H9 (cell line): ENCODE results near the gene CA11. TPM values are rescaled to one million over a fixed set of nuclear protein-coding genes. Genes with fewer than 3 reads are reported as not detected.

ENCODE experiments used
- DNase-seq: peaks from one replicate; pipeline ENCODE4 v3.0.0-alpha.2; 2017
- H2AFZ ChIP-seq: one replicate; pipeline ENCODE4 v1.6.1; 2013; ENCODE audit warnings: mild to moderate bottlenecking, low read length, control low read depth, moderate library complexity
- H2AK5ac ChIP-seq: 2 replicates; pipeline ENCODE4 v1.6.1; 2013; ENCODE audit warnings: low read length, control low read depth, mixed read lengths; ENCODE audit not compliant: insufficient read length
- H2BK120ac ChIP-seq: one replicate; pipeline ENCODE4 v1.6.1; 2013; ENCODE audit warnings: low read depth, mild to moderate bottlenecking, low read length, control low read depth, inconsistent platforms; ENCODE audit not compliant: poor library complexity, severe bottlenecking
- H2BK12ac ChIP-seq: 2 replicates; pipeline ENCODE4 v1.6.1; 2013; ENCODE audit warnings: low read length, control low read depth, mixed read lengths, low read depth; ENCODE audit not compliant: insufficient read length
- H2BK15ac ChIP-seq: 2 replicates; pipeline ENCODE4 v1.6.1; 2013; ENCODE audit warnings: low read depth, low read length, control low read depth
- H2BK20ac ChIP-seq: one replicate; pipeline ENCODE4 v1.6.1; 2013; ENCODE audit warnings: low read depth, mild to moderate bottlenecking, low read length, control low read depth, inconsistent platforms; ENCODE audit not compliant: poor library complexity, severe bottlenecking
- H2BK5ac ChIP-seq: 2 replicates; pipeline ENCODE4 v1.6.1; 2013; ENCODE audit warnings: low read length, control low read depth, mixed read lengths; ENCODE audit not compliant: insufficient read length
- H3K14ac ChIP-seq: 2 replicates; pipeline ENCODE4 v1.6.1; 2013; ENCODE audit warnings: low read length, control low read depth; ENCODE audit not compliant: insufficient read depth
- H3K18ac ChIP-seq: 2 replicates; pipeline ENCODE4 v1.6.1; 2013; ENCODE audit warnings: low read depth, mild to moderate bottlenecking, mixed read lengths, low read length, control low read depth; ENCODE audit not compliant: insufficient read length
- H3K23ac ChIP-seq: 2 replicates; pipeline ENCODE4 v1.6.1; 2013; ENCODE audit warnings: low read length, control low read depth, mixed read lengths, low read depth; ENCODE audit not compliant: insufficient read length
- H3K23me2 ChIP-seq: 2 replicates; pipeline ENCODE4 v1.6.1; 2013; ENCODE audit warnings: low read depth, mild to moderate bottlenecking, mixed read lengths, low read length, control low read depth; ENCODE audit not compliant: insufficient read length, poor library complexity, severe bottlenecking
- H3K27ac ChIP-seq: 2 replicates; pipeline ENCODE4 v1.5.1; 2013; ENCODE audit warnings: low read length, control low read depth, mixed read lengths, low read depth; ENCODE audit not compliant: insufficient read length
- H3K27me3 ChIP-seq: 2 replicates; pipeline ENCODE4 v1.6.1; 2013; ENCODE audit warnings: low read length, control low read depth, inconsistent platforms; ENCODE audit not compliant: insufficient read depth
- H3K4ac ChIP-seq: 2 replicates; pipeline ENCODE4 v1.6.1; 2013; ENCODE audit warnings: low read depth, mild to moderate bottlenecking, control low read depth, inconsistent platforms, low read length, moderate library complexity
- H3K4me1 ChIP-seq: 2 replicates; pipeline ENCODE4 v1.6.1; 2013; ENCODE audit warnings: low read length, control low read depth, inconsistent platforms; ENCODE audit not compliant: insufficient read depth
- H3K4me2 ChIP-seq: 2 replicates; pipeline ENCODE4 v1.6.1; 2013; ENCODE audit warnings: low read length, control low read depth, mixed read lengths; ENCODE audit not compliant: insufficient read length, insufficient read depth
- H3K56ac ChIP-seq: 2 replicates; pipeline ENCODE4 v1.6.1; 2013; ENCODE audit warnings: low read depth, mild to moderate bottlenecking, mixed read lengths, low read length, control low read depth; ENCODE audit not compliant: insufficient read length
- H3K79me1 ChIP-seq: 2 replicates; pipeline ENCODE4 v1.6.1; 2013; ENCODE audit warnings: low read depth, mild to moderate bottlenecking, moderate library complexity, low read length, control low read depth, inconsistent platforms; ENCODE audit not compliant: insufficient read depth, poor library complexity, severe bottlenecking
- H3K79me2 ChIP-seq: 2 replicates; pipeline ENCODE4 v1.6.1; 2013; ENCODE audit warnings: low read length, control low read depth, inconsistent platforms; ENCODE audit not compliant: insufficient read depth
- H3K9ac ChIP-seq: 2 replicates; pipeline ENCODE4 v1.6.1; 2013; ENCODE audit warnings: low read length, control low read depth, mixed read lengths; ENCODE audit not compliant: insufficient read length; ENCODE audit errors: extremely low read depth
- H3K9me3 ChIP-seq: one replicate; pipeline ENCODE4 v1.6.1; 2013; ENCODE audit warnings: low read depth, low read length, inconsistent platforms; ENCODE audit not compliant: control insufficient read depth
- H3T11ph ChIP-seq: one replicate; pipeline ENCODE4 v1.6.1; 2013; ENCODE audit warnings: mild to moderate bottlenecking, low read length, control low read depth, inconsistent platforms
- H4K20me1 ChIP-seq: one replicate; pipeline ENCODE4 v1.6.1; 2013; ENCODE audit not compliant: control insufficient read depth, insufficient read length, insufficient read depth
- H4K5ac ChIP-seq: 2 replicates; pipeline ENCODE4 v1.6.1; 2013; ENCODE audit warnings: low read depth, mild to moderate bottlenecking, mixed read lengths, low read length, control low read depth; ENCODE audit not compliant: insufficient read length
- H4K8ac ChIP-seq: replicated peaks from 2 replicates; pipeline ENCODE4 v1.6.1; 2013; ENCODE audit warnings: low read length, control low read depth, mixed read lengths, low read depth; ENCODE audit not compliant: insufficient read length
- H4K91ac ChIP-seq: 2 replicates; pipeline ENCODE4 v1.6.1; 2013; ENCODE audit warnings: low read depth, mild to moderate bottlenecking, moderate library complexity, mixed read lengths, low read length, control low read depth; ENCODE audit not compliant: insufficient read length
- H3K27ac Mint-ChIP-seq, 3 experiments: 2 replicates in 2 of 3; 3 replicates in 1 of 3; pipeline ENCODE4 v1.8.0; 2020 to 2021; ENCODE audit warnings: mixed read lengths in 3 of 3, mild to moderate bottlenecking in 1 of 3, moderate library complexity in 1 of 3
- H3K27me3 Mint-ChIP-seq: 2 replicates; pipeline ENCODE4 v1.8.0; 2021; ENCODE audit warnings: low read depth, mild to moderate bottlenecking, moderate library complexity, mixed read lengths
- H3K36me3 Mint-ChIP-seq, 3 experiments: 2 replicates in 2 of 3; 3 replicates in 1 of 3; pipeline ENCODE4 v1.8.0; 2020 to 2021; ENCODE audit warnings: low read depth in 3 of 3, mixed read lengths in 3 of 3; ENCODE audit not compliant: insufficient read depth in 1 of 3
- H3K4me1 Mint-ChIP-seq, 2 experiments: 2 replicates each; pipeline ENCODE4 v1.8.0; 2020; ENCODE audit warnings: mixed read lengths in 2 of 2
- H3K4me3 Mint-ChIP-seq, 2 experiments: 2 replicates in 1 of 2; 3 replicates in 1 of 2; pipeline ENCODE4 v1.8.0; 2020 to 2021; ENCODE audit warnings: mild to moderate bottlenecking in 2 of 2, mixed read lengths in 2 of 2, moderate library complexity in 1 of 2
- H3K9me3 Mint-ChIP-seq, 2 experiments: 2 replicates in 1 of 2; 3 replicates in 1 of 2; pipeline ENCODE4 v1.8.0; 2020; ENCODE audit warnings: mild to moderate bottlenecking in 2 of 2, mixed read lengths in 2 of 2, moderate library complexity in 1 of 2
- CTCF ChIP-seq: fragments of 200-600 bp; sonication (generic); conservative IDR thresholded peaks from 3 replicates; pipeline ENCODE4 v1.8.0; 2021; ENCODE audit warnings: antibody characterized with exemption, mild to moderate bottlenecking
- WGBS: extraction: QIAGEN DNeasy Blood & Tissue Kit; methylation state at CpG from one replicate; pipeline ENCODE4 v1.1.7; 2013; ENCODE audit warnings: missing lambda C conversion rate, low lambda C conversion rate, mixed read lengths; ENCODE audit not compliant: insufficient read length; ENCODE audit errors: extremely low coverage; 5-methylcytosine and 5-hydroxymethylcytosine counted together
- total RNA-seq: library from RNA; stranded (reverse); gene quantifications from 2 replicates; pipeline ENCODE4 v1.2.1, GENCODE V29; 2021

Gene CA11
- total RNA-seq, 1 experiment from 2014 or later = 107 TPM

- Histone ChIP-seq H3K9me3 (no peaks in the 10 kb centered on the region), H3T11ph (no peak overlapping the region), H3K14ac (no peak overlapping the region), H2AK5ac (no peak overlapping the region), H3K18ac (no peak overlapping the region), H3K4me1 (peaks cover 2% of the 10 kb centered on the region; the same call in 1 of the 2 replicates), H2BK5ac (no peak overlapping the region), H3K23me2 (peaks cover 15% of the 10 kb centered on the region), H3K4ac (no peak overlapping the region), H3K27ac (no peak overlapping the region), H2AFZ (no peak overlapping the region), H2BK20ac (no peak overlapping the region), H3K27me3 (no peaks in the 10 kb centered on the region), H3K79me2 (peaks cover 4% of the 10 kb centered on the region; the same call in 1 of the 2 replicates), H2BK15ac (no peak overlapping the region), H4K5ac (no peak overlapping the region), H3K4me2 (no peak overlapping the region), H3K9ac (no peak overlapping the region), H2BK12ac (no peak overlapping the region), H3K56ac (no peak overlapping the region), H4K8ac (no peak overlapping the region), H2BK120ac (no peak overlapping the region), H4K20me1 (no peaks in the 10 kb centered on the region), H3K79me1 (no peaks in the 10 kb centered on the region), H3K23ac (no peak overlapping the region), H4K91ac (no peak overlapping the region)
- Mint-ChIP-seq H3K27ac (peak overlapping the region; percentile 57 to 90 (median 61); a peak in 5 of 7 replicates), H3K4me3 (no peak overlapping the region; a peak in 1 of 5 replicates), H3K9me3 (no peaks in the 10 kb centered on the region; a peak in 1 of 5 replicates), H3K27me3 (no peaks in the 10 kb centered on the region), H3K36me3 (peaks cover 5 to 28% (median 19%) of the 10 kb centered on the region in 3 experiments), H3K4me1 (peaks cover 29 to 45% of the 10 kb centered on the region in 2 experiments)
- DNase-seq = peak; percentile 32
- no peak for TF ChIP-seq CTCF
- WGBS = no CpG with 5 or more reads among the region's 34 CpGs
Measured at GRCh38 chr19:48628486-48629296, 17.3 kb downstream of the CA11 start.
